ENCODE data around the gene ENO2.
"Not testable (repeated sequence)": the region's sequence is repeated elsewhere in the genome, so short reads cannot be mapped to it uniquely, and the experiment has no call there.

DNA sequence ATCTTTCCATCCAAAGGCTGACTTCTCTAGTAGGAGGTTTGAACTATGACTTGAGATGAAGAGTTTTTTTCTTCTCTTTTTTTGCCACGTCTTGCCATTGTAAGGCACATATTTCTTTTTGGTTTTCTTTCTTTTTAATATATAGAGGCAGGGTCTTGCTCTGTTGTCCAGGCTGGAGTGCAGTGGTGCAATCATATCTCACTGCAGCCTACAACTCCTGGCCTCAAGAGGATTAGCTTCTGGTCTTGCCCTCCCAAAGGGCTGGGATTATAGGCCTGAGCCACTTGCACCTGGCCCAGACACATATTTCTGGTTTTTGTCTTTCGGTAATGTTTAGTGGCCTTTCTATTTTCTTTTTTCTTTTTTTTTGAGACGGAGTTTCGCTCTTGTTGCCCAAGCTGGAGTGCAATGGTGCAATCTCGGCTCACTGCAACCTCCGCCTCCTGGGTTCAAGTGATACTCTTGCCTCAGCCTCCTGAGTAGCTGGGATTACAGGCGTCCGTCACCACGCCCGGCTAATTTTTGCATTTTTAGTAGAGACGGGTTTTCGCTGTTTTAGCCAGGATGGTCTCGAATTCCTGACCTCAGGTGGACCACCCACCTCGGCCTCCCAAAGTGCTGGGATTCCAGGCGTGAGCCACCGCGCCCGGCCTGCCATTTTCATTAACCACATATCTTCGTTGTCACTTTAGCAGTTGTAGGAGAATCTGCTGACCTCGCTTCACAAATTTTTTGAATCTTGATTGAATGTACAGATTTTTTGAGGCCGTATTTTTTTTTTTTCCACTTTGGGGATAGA lies 24.4 kb upstream of the ENO2 start:
- not testable (repeated sequence) for TF ChIP-seq POLR2A (IDR thresholded peaks at IDR 0.05; ENCODE audit: low read length); GATA1 (IDR thresholded peaks at IDR 0.05; ENCODE audit: low read depth, low read length)

All from erythroblast (primary cell).